Ovary (tissue), 3 donors: ENCODE results near the gene ADGRV1.

Experiments used
- EP300 ChIP-seq: sonication (generic); formaldehyde crosslinking; IDR thresholded peaks from one replicate; pipeline ENCODE4 v1.6.1; 2017; ENCODE audit warnings: antibody characterized with exemption
- POLR2A ChIP-seq: fragments of 450-650 bp; IDR thresholded peaks from one replicate; pipeline ENCODE4 v1.6.1; 2017; ENCODE audit warnings: antibody characterized with exemption, mild to moderate bottlenecking, moderate library complexity
- TF ChIP-seq, protein P1 (sequence below), 3 donors: fragments of 450-650 bp in 2 of 3; fragments of 200-600 bp in 1 of 3; IDR thresholded peaks; one replicate each; pipeline versions ENCODE4 v1.5.1 to v1.8.0; 2016 to 2022; ENCODE audit warnings: antibody characterized with exemption in 3 of 3, mild to moderate bottlenecking in 1 of 3
- donor health status: DM: no; HTN: no; CAD: no.

DNA sequence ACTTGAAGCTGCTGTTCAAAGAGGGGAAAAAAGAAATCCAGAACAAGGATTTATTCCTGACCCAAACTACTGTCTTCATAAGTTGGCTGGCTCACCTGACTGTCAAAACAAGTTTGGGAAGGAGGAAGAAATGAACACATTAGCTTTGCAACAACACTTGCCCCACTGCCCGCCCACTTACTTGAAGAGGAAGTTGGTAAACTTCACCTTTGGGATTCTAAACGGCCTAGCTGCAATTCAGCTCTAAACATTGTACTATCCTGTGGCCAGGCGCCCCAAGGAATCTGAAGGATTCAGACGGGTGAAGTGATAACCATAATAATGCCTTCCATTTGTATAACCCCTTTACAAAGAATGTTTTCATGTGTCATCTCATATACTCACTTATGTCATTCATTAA, 625.1 kb downstream of the ADGRV1 start:
- TF ChIP-seq, protein P1, sequence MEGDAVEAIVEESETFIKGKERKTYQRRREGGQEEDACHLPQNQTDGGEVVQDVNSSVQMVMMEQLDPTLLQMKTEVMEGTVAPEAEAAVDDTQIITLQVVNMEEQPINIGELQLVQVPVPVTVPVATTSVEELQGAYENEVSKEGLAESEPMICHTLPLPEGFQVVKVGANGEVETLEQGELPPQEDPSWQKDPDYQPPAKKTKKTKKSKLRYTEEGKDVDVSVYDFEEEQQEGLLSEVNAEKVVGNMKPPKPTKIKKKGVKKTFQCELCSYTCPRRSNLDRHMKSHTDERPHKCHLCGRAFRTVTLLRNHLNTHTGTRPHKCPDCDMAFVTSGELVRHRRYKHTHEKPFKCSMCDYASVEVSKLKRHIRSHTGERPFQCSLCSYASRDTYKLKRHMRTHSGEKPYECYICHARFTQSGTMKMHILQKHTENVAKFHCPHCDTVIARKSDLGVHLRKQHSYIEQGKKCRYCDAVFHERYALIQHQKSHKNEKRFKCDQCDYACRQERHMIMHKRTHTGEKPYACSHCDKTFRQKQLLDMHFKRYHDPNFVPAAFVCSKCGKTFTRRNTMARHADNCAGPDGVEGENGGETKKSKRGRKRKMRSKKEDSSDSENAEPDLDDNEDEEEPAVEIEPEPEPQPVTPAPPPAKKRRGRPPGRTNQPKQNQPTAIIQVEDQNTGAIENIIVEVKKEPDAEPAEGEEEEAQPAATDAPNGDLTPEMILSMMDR (IDR thresholded peaks at IDR 0.05): no peak
- TF ChIP-seq POLR2A (no peak), EP300 (no peak)
